Measurements from ENCODE around the gene RHEB. TPM values are rescaled to one million over a fixed set of nuclear protein-coding genes. Genes with fewer than 3 reads are reported as not detected.

Gene RHEB
- total and polyA plus RNA-seq, 8 donors, result 18.5 to 141 (median 84.2) TPM

DNA sequence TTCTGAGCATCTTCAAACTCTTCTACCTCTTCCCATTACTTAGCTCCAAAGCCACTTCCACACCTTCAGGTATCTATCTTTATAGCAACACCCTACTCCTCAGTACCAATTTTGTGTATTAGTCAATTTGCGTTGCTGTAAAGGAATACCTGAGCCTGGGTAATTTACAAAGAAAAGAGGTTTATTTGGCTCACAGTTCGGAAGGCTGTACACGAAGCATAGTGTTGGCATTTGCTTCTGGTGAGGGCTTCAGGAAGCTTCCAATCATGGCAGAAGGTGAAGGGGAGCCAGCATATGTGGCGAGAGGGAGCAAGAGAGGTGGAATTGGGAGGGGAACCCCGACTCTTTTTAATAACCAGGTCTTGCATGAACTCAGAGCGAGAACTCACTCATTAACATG, 62.2 kb downstream of the RHEB start:
- TF ChIP-seq EP300 (IDR thresholded peaks at IDR 0.05) (no peak), POLR2A (IDR thresholded peaks at IDR 0.05) (no peak)
- TF ChIP-seq, protein P1, sequence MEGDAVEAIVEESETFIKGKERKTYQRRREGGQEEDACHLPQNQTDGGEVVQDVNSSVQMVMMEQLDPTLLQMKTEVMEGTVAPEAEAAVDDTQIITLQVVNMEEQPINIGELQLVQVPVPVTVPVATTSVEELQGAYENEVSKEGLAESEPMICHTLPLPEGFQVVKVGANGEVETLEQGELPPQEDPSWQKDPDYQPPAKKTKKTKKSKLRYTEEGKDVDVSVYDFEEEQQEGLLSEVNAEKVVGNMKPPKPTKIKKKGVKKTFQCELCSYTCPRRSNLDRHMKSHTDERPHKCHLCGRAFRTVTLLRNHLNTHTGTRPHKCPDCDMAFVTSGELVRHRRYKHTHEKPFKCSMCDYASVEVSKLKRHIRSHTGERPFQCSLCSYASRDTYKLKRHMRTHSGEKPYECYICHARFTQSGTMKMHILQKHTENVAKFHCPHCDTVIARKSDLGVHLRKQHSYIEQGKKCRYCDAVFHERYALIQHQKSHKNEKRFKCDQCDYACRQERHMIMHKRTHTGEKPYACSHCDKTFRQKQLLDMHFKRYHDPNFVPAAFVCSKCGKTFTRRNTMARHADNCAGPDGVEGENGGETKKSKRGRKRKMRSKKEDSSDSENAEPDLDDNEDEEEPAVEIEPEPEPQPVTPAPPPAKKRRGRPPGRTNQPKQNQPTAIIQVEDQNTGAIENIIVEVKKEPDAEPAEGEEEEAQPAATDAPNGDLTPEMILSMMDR (IDR thresholded peaks at IDR 0.05), result no peak
- H3K4me3 ChIP-seq, result no peak overlapping the region
- no peaks in the 10 kb centered on the region for H3K27me3 ChIP-seq
- no peak overlapping the region for H3K27ac ChIP-seq
- intact Hi-C loops (cut with DNase I; ENCODE audit: low total_unique reads), result no loop called here
- H3K4me1 ChIP-seq, result peaks cover 14 to 32% (median 26%) of the 10 kb centered on the region in 4 donors
- DNase-seq, result no peak
- 92 to 97% (median 95%) methylated on average over 6 of the region's 6 CpGs for WGBS, 5 donors
- H3K36me3 ChIP-seq, result no peaks in the 10 kb centered on the region
- H3K9me3 ChIP-seq, result peaks cover 0 to 6% (median 4%) of the 10 kb centered on the region in 4 donors

DNA sequence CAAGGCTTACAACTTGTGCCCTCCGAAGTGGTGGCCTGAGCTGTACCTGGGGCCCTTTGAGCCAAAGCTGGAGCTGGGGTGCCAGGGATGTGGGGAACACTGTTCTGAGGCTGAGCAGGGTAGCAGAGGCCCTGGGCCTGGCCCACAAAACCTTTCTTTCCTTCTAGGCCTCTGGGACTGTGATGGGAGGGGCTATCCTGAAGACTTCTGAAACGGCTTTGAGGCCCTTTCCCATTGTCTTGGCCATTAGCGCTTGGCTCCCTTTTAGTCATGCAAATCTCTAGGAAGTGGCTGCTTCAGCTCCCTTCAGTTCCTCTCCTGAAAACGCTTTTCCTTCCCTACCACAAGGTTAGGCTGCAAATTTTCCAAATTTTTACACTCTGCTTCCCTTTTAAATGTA, 62.9 kb downstream of the RHEB start:
- 72 to 84% (median 80%) methylated on average over 3 to 4 of the region's 4 CpGs for WGBS, 5 donors
- Histone ChIP-seq H3K9me3 (no peaks in the 10 kb centered on the region), H3K36me3 (no peaks in the 10 kb centered on the region), H3K27me3 (peaks cover 0 to 6% (median under 1%) of the 10 kb centered on the region in 3 donors), H3K4me1 (peaks cover 14 to 29% (median 25%) of the 10 kb centered on the region in 4 donors), H3K27ac (no peak overlapping the region), H3K4me3 (no peak overlapping the region)
- intact Hi-C loops (cut with DNase I; ENCODE audit: low total_unique reads), result no loop called here
- DNase-seq, result no peak
- TF ChIP-seq, protein P1 (IDR thresholded peaks at IDR 0.05), result no peak
- TF ChIP-seq POLR2AphosphoS5 (IDR thresholded peaks at IDR 0.05), result no peak
- no peak for TF ChIP-seq EP300 (IDR thresholded peaks at IDR 0.05)
- no peak for TF ChIP-seq POLR2A (IDR thresholded peaks at IDR 0.05)

DNA sequence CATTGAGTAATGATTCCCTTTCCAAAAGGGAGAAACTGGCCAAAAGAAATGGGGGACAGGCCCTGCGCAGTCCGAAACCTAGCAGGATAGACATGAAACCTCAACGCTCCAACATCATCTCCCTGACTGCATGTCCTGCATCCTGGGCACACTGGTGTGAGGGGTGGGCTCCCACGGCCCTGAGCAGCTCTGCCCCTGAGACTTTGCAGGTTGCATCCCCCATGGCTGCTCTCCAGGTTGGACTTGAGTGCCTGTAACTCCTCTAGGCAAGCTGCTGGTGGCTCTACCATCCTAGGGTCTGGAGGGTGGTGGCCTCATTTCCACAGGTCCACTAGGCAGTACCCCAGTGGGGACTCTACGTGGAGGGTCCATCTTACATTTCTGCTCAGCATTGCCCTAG, 63.4 kb downstream of the RHEB start:
- no peak overlapping the region for H3K27ac ChIP-seq
- H3K36me3 ChIP-seq, result no peaks in the 10 kb centered on the region
- H3K4me3 ChIP-seq, result no peak overlapping the region
- peaks cover 0 to 11% (median 4%) of the 10 kb centered on the region in 3 donors for H3K27me3 ChIP-seq
- no peak for DNase-seq
- 91 to 98% (median 93%) methylated on average over 5 of the region's 5 CpGs for WGBS, 5 donors
- TF ChIP-seq, protein P1 (IDR thresholded peaks at IDR 0.05), result no peak
- TF ChIP-seq POLR2A (IDR thresholded peaks at IDR 0.05), result no peak
- TF ChIP-seq EP300 (IDR thresholded peaks at IDR 0.05), result no peak
- TF ChIP-seq POLR2AphosphoS5 (IDR thresholded peaks at IDR 0.05), result no peak
- intact Hi-C loops (cut with DNase I; ENCODE audit: low total_unique reads), result no loop called here
- H3K9me3 ChIP-seq, result no peaks in the 10 kb centered on the region
- peaks cover 14 to 24% (median 22%) of the 10 kb centered on the region in 4 donors for H3K4me1 ChIP-seq

DNA sequence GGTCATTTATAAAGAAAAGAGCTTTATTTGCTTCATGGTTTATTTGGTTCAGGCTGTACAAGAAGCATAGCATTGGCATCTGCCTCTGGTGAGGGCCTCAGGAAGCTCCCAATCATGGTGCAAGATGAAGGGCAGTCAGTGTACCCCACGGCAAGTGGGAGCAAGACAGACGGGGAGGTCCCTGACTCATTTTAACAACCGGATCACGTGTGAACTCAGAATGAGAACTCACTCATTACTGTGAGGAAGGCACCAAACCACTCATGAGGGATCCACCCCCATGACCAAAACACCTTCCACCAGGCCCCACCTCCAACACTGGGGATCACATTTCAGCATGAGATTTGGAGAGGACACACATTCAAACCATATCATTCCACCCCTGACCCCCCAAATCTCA, 64.0 kb downstream of the RHEB start:
- 44 to 91% (median 80%) methylated on average over 4 of the region's 4 CpGs for WGBS, 5 donors
- no peaks in the 10 kb centered on the region for H3K36me3 ChIP-seq
- no peak for DNase-seq
- no peaks in the 10 kb centered on the region for H3K9me3 ChIP-seq
- no peak overlapping the region for H3K4me3 ChIP-seq
- peaks cover 14 to 18% (median 16%) of the 10 kb centered on the region in 4 donors for H3K4me1 ChIP-seq
- H3K27ac ChIP-seq, result no peak overlapping the region
- TF ChIP-seq POLR2AphosphoS5 (IDR thresholded peaks at IDR 0.05), result no peak
- no peak for TF ChIP-seq EP300 (IDR thresholded peaks at IDR 0.05)
- TF ChIP-seq, protein P1 (IDR thresholded peaks at IDR 0.05), result no peak
- no peak for TF ChIP-seq POLR2A (IDR thresholded peaks at IDR 0.05)
- intact Hi-C loops (cut with DNase I; ENCODE audit: low total_unique reads), result no loop called here
- peaks cover 0 to 13% (median 4%) of the 10 kb centered on the region in 3 donors for H3K27me3 ChIP-seq

Data from stomach (tissue), 9 donors.